Caco-2 (cell line): ENCODE data around the gene ATG9A. TPM values are rescaled to one million over a fixed set of nuclear protein-coding genes. Genes with fewer than 3 reads are reported as not detected.

Experiments used
- Bru-seq: library from RNA; stranded (reverse); fragments of 400-500 nt; gene quantifications from one replicate; lab custom pipeline; 2021; lab: Mats Ljungman, UMichigan
- BruChase-seq, 2 experiments: library from RNA; stranded (reverse); fragments of 400-500 nt; gene quantifications; one replicate each; lab custom pipeline; 2021; lab: Mats Ljungman, UMichigan
- BruUV-seq: library from RNA; stranded (reverse); fragments of 400-500 nt; replicated peaks from 2 replicates; lab custom pipeline; 2021; lab: Mats Ljungman, UMichigan
- CTCF ChIA-PET: fragments of 300-600 bp; sonication (Branson Sonifier 250); formaldehyde crosslinking; loops from one replicate; lab custom pipeline; 2022; ENCODE audit warnings: antibody characterized with exemption; lab: Charles Lee
- POLR2A ChIA-PET: fragments of 300-600 bp; sonication (Branson Sonifier 250); formaldehyde crosslinking; loops from one replicate; lab custom pipeline; 2022; ENCODE audit warnings: antibody characterized with exemption; lab: Charles Lee
- DNase-seq, 2 experiments: peaks; one replicate each; pipeline versions ENCODE4 v3.0.0 to v3.0.0-alpha.2; 2020 to 2022
- H3K27me3 ChIP-seq: replicated peaks from 2 replicates; pipeline ENCODE4 v1.6.0; 2011; ENCODE audit warnings: low read length; ENCODE audit not compliant: control insufficient read depth, insufficient read depth
- H3K36me3 ChIP-seq: 2 replicates; pipeline ENCODE4 v1.5.1; 2011; ENCODE audit warnings: low read length; ENCODE audit not compliant: control insufficient read depth, insufficient read depth
- H3K4me1 ChIP-seq: fragments of 250-450 bp; sonication (Bioruptor Pico); 2 replicates; pipeline ENCODE4 v1.5.1; 2020; ENCODE audit warnings: mild to moderate bottlenecking
- H3K4me3 ChIP-seq: 2 replicates; pipeline ENCODE4 v1.5.1; 2011; ENCODE audit warnings: low read depth, mild to moderate bottlenecking, control low read depth, low read length
- H3K9me3 ChIP-seq: fragments of 250-450 bp; sonication (Bioruptor Pico); 2 replicates; pipeline ENCODE4 v1.5.1; 2020; ENCODE audit warnings: mild to moderate bottlenecking, moderate library complexity
- H3K27ac Mint-ChIP-seq: one replicate; pipeline ENCODE4 v1.8.0; 2022; ENCODE audit warnings: mixed read lengths; ENCODE audit not compliant: unreplicated experiment
- H3K27me3 Mint-ChIP-seq: one replicate; pipeline ENCODE4 v1.8.0; 2022; ENCODE audit warnings: mixed read lengths; ENCODE audit not compliant: insufficient read depth, unreplicated experiment
- H3K36me3 Mint-ChIP-seq: one replicate; pipeline ENCODE4 v1.8.0; 2022; ENCODE audit warnings: mild to moderate bottlenecking, mixed read lengths; ENCODE audit not compliant: insufficient read depth, unreplicated experiment
- H3K4me1 Mint-ChIP-seq: one replicate; pipeline ENCODE4 v1.8.0; 2022; ENCODE audit warnings: low read depth, mixed read lengths; ENCODE audit not compliant: unreplicated experiment
- H3K4me3 Mint-ChIP-seq: one replicate; pipeline ENCODE4 v1.8.0; 2022; ENCODE audit warnings: mild to moderate bottlenecking, moderate library complexity, mixed read lengths; ENCODE audit not compliant: unreplicated experiment
- H3K9me3 Mint-ChIP-seq: one replicate; pipeline ENCODE4 v1.8.0; 2022; ENCODE audit warnings: mixed read lengths; ENCODE audit not compliant: unreplicated experiment
- CTCF ChIP-seq, 2 experiments: fragments of 200-600 bp in 1 of 2; IDR thresholded peaks; 1 replicate in 1 of 2; 2 replicates in 1 of 2; pipeline versions ENCODE4 v1.5.1 to v1.8.0; 2011 to 2022; ENCODE audit warnings: antibody characterized with exemption in 1 of 2, control low read depth in 1 of 2, inconsistent platforms in 1 of 2, low read depth in 1 of 2, low read length in 1 of 2, mild to moderate bottlenecking in 1 of 2, moderate library complexity in 1 of 2; ENCODE audit not compliant: insufficient read depth in 1 of 2, severe bottlenecking in 1 of 2, unreplicated experiment in 1 of 2
- intact Hi-C: fragments of 100-400 bp; cut with micrococcal nuclease; formaldehyde crosslinking; loops from one replicate; pipeline ENCODE4 v1.10.0; 2022; ENCODE audit not compliant: unreplicated experiment
- long read RNA-seq: library from polyadenylated mRNA; stranded (forward); transcript quantifications from one replicate; pipeline ENCODE4 v2.0.0, GENCODE V29; 2022
- total RNA-seq: library from RNA; stranded (reverse); gene quantifications from 2 replicates; pipeline ENCODE4 v1.2.3, GENCODE V29; 2022

Gene ATG9A, protein sequence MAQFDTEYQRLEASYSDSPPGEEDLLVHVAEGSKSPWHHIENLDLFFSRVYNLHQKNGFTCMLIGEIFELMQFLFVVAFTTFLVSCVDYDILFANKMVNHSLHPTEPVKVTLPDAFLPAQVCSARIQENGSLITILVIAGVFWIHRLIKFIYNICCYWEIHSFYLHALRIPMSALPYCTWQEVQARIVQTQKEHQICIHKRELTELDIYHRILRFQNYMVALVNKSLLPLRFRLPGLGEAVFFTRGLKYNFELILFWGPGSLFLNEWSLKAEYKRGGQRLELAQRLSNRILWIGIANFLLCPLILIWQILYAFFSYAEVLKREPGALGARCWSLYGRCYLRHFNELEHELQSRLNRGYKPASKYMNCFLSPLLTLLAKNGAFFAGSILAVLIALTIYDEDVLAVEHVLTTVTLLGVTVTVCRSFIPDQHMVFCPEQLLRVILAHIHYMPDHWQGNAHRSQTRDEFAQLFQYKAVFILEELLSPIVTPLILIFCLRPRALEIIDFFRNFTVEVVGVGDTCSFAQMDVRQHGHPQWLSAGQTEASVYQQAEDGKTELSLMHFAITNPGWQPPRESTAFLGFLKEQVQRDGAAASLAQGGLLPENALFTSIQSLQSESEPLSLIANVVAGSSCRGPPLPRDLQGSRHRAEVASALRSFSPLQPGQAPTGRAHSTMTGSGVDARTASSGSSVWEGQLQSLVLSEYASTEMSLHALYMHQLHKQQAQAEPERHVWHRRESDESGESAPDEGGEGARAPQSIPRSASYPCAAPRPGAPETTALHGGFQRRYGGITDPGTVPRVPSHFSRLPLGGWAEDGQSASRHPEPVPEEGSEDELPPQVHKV
- total RNA-seq (59.6 and 62.9 TPM in 2 replicates), Bru-seq, nascent RNA (percentile 59 among the genes with signal in this experiment), BruChase-seq, experiment 1, labeled RNA remaining after a 2-hour chase (percentile 67 among the genes with signal in this experiment), BruChase-seq, experiment 2, labeled RNA remaining after a 6-hour chase (percentile 83 among the genes with signal in this experiment)
- long read RNA-seq, full-length matches to known transcripts, result 52 of 126 reads
- long read RNA-seq, partial matches to known transcripts, result 25 of 126 reads
- long read RNA-seq, other reads (novel, unspliced or antisense), result 49 of 126 reads

DNA sequence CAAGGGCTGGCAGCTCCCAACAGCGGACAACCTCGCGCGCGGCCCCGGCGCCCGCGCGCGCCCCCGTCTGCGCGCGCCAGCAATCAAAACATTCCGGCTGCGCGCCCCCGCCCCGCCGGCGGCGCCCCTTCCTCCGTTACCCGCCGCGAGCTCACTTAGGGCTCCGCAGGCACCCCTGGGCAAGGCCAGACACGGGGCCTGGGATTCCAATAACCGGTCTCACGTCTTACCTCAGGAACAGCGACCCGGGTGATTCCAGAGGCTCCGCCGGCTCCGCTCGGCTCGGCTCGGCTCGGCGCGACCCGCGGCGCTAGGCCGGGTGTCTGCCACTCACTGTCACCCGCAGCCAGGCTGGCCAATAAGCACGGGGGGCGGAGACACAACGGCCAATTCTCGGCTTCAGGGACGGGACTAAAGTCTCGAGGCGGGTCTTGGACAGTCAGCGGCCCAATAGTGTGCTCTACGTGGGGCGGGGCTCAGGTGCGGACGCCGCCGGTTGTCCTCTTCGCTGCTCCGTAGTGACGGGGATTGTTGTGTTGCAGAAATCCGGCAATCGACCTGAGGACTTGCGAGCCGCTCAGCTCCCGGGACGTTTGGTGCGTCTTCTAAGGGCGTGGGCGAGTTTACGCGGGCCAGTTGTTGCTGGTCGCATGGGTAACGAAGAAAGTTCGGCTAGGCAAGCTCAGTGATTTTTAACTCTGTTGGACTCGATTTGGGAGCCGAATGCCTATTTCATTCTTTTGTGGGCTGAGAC is at the start of gene ATG9A, which contains the start of gene ANKZF1:
ATG9A (minus strand) TSS at position 332 of the 754 bp plus-strand sequence. CDS start 1,612 bp downstream, outside the sequence.
ANKZF1 (plus strand) TSS at position 502 of the 754 bp plus-strand sequence. CDS start 452 bp downstream, outside the sequence.
- TF ChIP-seq CTCF (IDR thresholded peaks at IDR 0.05; ENCODE audit: insufficient read depth in 1 of 2, low read depth in 1 of 2, low read length in 1 of 2, severe bottlenecking in 1 of 2, unreplicated experiment in 1 of 2), result no peak
- DNase-seq, result peak; percentile 99
- no TSS peak for BruUV-seq
- H3K36me3 ChIP-seq, result peaks cover 11% of the 10 kb centered on the region
- Mint-ChIP-seq H3K27ac (peak within 1 kb of the TSS; percentile 100), H3K4me3 (peak within 1 kb of the TSS; percentile 100), H3K27me3 (no peaks in the 10 kb centered on the region), H3K4me1 (no peaks in the 10 kb centered on the region), H3K36me3 (peaks cover 35% of the 10 kb centered on the region), H3K9me3 (no peaks in the 10 kb centered on the region)
- CTCF ChIA-PET, result interaction anchor here (0.6 to 1.1 kb wide), 5 partner anchors 23 to 200 kb away, joined by 3 to 4 read pairs (median 4); partner anchors contain the start of genes CNPPD1 and ZFAND2B
- peak within 1 kb of the TSS; percentile 69 for H3K4me3 ChIP-seq
- H3K9me3 ChIP-seq, result no peaks in the 10 kb centered on the region
- intact Hi-C loops, result loop anchor here (1.0 kb wide), 5 partner anchors 10 to 69 kb away; partner anchors contain the start of genes DNAJB2, NHEJ1 and ZFAND2B
- POLR2A ChIA-PET, result interaction anchor here (0.7 to 1.7 kb wide), 5 partner anchors 11 to 53 kb away, joined by 3 to 27 read pairs (median 6); partner anchors contain the start of genes ABCB6, CNPPD1, DNAJB2 and GLB1L
- H3K4me1 ChIP-seq, result 0 out of 2 replicates have a peak, but pooled peaks cover 4% of the 10 kb centered on the region
- H3K27me3 ChIP-seq, result no peaks in the 10 kb centered on the region

DNA sequence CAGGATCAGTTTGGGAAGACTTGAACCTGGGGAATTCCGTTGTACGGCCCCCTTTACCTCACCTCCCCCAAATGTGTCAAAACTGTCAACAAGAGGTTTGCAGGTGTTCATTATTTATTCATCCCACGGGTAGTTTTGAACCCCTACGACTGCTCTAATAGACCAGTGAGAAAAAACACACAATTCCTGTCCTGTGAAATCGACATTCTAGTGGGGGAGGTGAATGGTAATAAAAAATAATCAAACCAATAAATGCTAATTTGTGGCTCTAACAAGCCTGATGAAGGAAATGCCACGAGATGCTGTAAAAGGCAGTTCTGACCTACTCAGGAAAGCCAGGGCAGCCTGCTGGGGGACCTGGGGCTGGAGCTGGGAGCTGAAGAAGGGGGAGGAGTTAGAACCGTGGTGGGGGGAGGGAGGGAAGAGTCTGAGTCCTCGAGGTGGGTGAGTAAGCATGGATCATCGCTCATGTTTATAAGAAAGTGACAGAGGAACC is 49.3 kb upstream of the ATG9A start:
- no peaks in the 10 kb centered on the region for H3K27me3 Mint-ChIP-seq
- no peaks in the 10 kb centered on the region for H3K9me3 Mint-ChIP-seq
- H3K4me1 Mint-ChIP-seq, result peaks cover 13% of the 10 kb centered on the region
- peaks cover 16% of the 10 kb centered on the region for H3K36me3 Mint-ChIP-seq
- H3K4me3 ChIP-seq, result peak overlapping the region; percentile 85
- ChIA-PET CTCF (interaction anchor here (0.5 to 5.8 kb wide), 14 partner anchors 16 to 381 kb away, joined by 3 to 92 read pairs (median 6); partner anchors contain the start of genes GLB1L and STK16), POLR2A (interaction anchor here (0.6 to 1.9 kb wide), 13 partner anchors 13 to 708 kb away, joined by 3 to 18 read pairs (median 5); partner anchors contain the start of genes ANKZF1, ATG9A, CNPPD1 and GLB1L)
- H3K27me3 ChIP-seq, result no peaks in the 10 kb centered on the region
- peaks cover 3% of the 10 kb centered on the region for H3K36me3 ChIP-seq
- H3K4me1 ChIP-seq, result peaks cover 37% of the 10 kb centered on the region
- H3K4me3 Mint-ChIP-seq, result peak overlapping the region; percentile 98
- TSS peak; percentile 95 for BruUV-seq
- intact Hi-C loops, result loop anchor here (1.0 to 5.0 kb wide), 5 partner anchors 24 to 101 kb away; partner anchors contain the start of genes ABCB6, ANKZF1, ATG9A and CNPPD1
- DNase-seq, result no peak
- no peaks in the 10 kb centered on the region for H3K9me3 ChIP-seq
- peak overlapping the region; percentile 98 for H3K27ac Mint-ChIP-seq
- TF ChIP-seq CTCF (IDR thresholded peaks at IDR 0.05; ENCODE audit: insufficient read depth in 1 of 2, low read depth in 1 of 2, low read length in 1 of 2, severe bottlenecking in 1 of 2, unreplicated experiment in 1 of 2), result no peak
